ENCODE measurements around the gene DPH3. TPM values are rescaled to one million over a fixed set of nuclear protein-coding genes. Genes with fewer than 3 reads are reported as not detected.

The DPH3 gene
- total and polyA plus RNA-seq, 2 experiments from 2014 or later, result 7.9 to 30.0 TPM

DNA sequence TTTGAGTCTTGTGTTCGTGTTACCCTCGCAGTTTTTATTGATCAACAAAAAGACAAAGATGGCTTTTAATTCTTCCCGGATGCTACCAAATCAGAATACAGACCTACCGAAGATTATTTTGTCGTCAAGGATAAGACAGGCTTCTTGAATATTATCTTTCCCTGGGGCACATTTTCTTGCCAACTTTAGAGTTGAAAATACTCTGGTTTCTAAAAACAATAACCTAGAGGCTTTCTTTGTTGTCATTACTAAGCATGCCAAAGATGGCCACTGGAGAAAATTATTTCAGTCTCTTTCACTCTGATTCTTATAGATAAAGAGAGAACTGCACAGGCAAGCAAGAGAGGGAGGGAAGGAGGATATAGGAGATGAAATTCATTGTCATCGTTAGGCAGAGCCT is 34.1 kb upstream of the DPH3 start:
- DNase-seq (ENCODE audit: low read depth in 1 of 2, low spot score in 1 of 2), result no peak
- TF ChIP-seq, protein P1, sequence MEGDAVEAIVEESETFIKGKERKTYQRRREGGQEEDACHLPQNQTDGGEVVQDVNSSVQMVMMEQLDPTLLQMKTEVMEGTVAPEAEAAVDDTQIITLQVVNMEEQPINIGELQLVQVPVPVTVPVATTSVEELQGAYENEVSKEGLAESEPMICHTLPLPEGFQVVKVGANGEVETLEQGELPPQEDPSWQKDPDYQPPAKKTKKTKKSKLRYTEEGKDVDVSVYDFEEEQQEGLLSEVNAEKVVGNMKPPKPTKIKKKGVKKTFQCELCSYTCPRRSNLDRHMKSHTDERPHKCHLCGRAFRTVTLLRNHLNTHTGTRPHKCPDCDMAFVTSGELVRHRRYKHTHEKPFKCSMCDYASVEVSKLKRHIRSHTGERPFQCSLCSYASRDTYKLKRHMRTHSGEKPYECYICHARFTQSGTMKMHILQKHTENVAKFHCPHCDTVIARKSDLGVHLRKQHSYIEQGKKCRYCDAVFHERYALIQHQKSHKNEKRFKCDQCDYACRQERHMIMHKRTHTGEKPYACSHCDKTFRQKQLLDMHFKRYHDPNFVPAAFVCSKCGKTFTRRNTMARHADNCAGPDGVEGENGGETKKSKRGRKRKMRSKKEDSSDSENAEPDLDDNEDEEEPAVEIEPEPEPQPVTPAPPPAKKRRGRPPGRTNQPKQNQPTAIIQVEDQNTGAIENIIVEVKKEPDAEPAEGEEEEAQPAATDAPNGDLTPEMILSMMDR (IDR thresholded peaks at IDR 0.05; ENCODE audit: low read depth, low read length), result no peak
- Histone ChIP-seq H3K9me3 (ENCODE audit: low read depth) (no peaks in the 10 kb centered on the region), H3K4me3 (no peak overlapping the region), H3K36me3 (no peaks in the 10 kb centered on the region), H3K4me1 (ENCODE audit: low read depth) (peaks cover 36% of the 10 kb centered on the region), H3K27ac (no peak overlapping the region), H3K27me3 (no peaks in the 10 kb centered on the region)

DNA sequence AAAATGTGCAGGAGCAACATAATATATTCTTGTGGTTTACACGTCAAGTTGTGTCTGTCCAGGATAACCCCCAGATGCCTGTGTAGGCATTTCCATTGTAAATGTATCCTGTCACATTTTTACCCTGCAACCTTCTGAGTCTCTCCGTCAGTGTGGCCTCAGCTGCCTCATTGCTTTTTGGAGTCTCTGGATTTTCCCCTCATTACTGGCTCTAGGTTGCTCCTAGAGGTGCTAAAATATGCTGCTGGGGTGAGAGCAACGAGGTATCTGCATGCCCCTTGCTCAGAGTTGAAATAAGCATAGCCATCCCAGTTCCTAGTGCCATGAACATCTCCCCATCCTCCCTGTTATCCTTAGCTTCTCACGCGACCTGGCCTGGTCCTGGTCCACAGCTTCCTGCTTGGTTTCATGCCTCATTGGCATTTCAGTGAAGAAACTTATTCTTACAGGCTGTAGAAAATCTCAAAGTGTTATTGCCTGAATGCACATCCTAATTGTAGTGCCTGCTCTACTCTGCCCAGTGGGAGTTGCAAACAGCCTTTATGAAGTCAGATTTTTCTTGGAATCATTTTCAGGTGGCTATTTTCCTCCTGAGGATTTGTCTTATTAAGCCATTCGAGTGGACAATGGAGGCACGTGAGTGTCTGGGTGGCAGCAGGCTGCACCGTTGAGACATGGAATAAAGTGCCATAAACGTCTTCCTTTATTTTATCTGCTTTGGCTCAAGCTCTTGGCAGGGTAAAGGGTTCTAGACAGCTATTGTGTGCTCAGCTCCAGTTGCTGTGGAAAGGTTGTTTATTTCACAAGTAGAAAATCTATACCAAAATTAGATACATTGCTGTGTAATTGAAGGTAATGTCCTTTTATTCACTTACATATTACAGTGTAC is 33.5 kb upstream of the DPH3 start:
- TF ChIP-seq, protein P1 (IDR thresholded peaks at IDR 0.05; ENCODE audit: low read depth, low read length), result no peak
- no peaks in the 10 kb centered on the region for H3K9me3 ChIP-seq (ENCODE audit: low read depth)
- H3K36me3 ChIP-seq, result no peaks in the 10 kb centered on the region
- H3K27ac ChIP-seq, result no peak overlapping the region
- peaks cover 36% of the 10 kb centered on the region for H3K4me1 ChIP-seq (ENCODE audit: low read depth)
- no peak overlapping the region for H3K4me3 ChIP-seq
- DNase-seq (ENCODE audit: low read depth in 1 of 2, low spot score in 1 of 2), result no peak
- H3K27me3 ChIP-seq, result no peaks in the 10 kb centered on the region

- TF ChIP-seq, protein P1 (IDR thresholded peaks at IDR 0.05; ENCODE audit: low read depth, low read length), result no peak
- H3K27me3 ChIP-seq, result no peaks in the 10 kb centered on the region
- no peak overlapping the region for H3K27ac ChIP-seq
- H3K4me1 ChIP-seq (ENCODE audit: low read depth), result peaks cover 19% of the 10 kb centered on the region
- H3K9me3 ChIP-seq (ENCODE audit: low read depth), result no peaks in the 10 kb centered on the region
- no peaks in the 10 kb centered on the region for H3K36me3 ChIP-seq
- DNase-seq (ENCODE audit: low read depth in 1 of 2, low spot score in 1 of 2), result no peak
- H3K4me3 ChIP-seq, result no peak overlapping the region
Observed at GRCh38 chr3:16295298-16295890, 30.7 kb upstream of the DPH3 start.

- Histone ChIP-seq H3K4me3 (no peak overlapping the region), H3K4me1 (ENCODE audit: low read depth) (peaks cover 19% of the 10 kb centered on the region), H3K36me3 (no peaks in the 10 kb centered on the region), H3K9me3 (ENCODE audit: low read depth) (no peaks in the 10 kb centered on the region), H3K27ac (no peak overlapping the region), H3K27me3 (no peaks in the 10 kb centered on the region)
- no peak for DNase-seq (ENCODE audit: low read depth in 1 of 2, low spot score in 1 of 2)
- TF ChIP-seq, protein P1 (IDR thresholded peaks at IDR 0.05; ENCODE audit: low read depth, low read length), result no peak
Observed at GRCh38 chr3:16294844-16295243, 30.1 kb upstream of the DPH3 start.

DNA sequence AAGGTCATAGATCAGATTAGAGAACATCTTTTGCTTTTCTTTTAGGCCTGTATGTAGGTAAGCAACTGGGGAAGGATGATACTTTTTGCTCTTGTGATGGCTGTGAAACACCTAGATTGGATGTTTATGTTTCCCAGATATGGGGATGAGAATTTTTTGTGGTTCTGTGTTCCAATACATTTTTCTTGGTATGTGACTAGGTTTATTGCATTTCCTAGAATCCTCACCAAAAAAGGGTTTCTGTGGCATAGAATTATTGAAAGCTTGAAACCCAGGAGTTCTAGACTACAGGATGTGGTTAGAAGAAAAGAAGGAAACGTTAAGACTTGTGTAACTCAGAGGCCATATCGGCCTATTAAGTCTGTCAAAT is 26.1 kb upstream of the DPH3 start:
- H3K4me1 ChIP-seq (ENCODE audit: low read depth), result peaks cover 51% of the 10 kb centered on the region
- H3K27ac ChIP-seq, result no peak overlapping the region
- no peaks in the 10 kb centered on the region for H3K9me3 ChIP-seq (ENCODE audit: low read depth)
- no peaks in the 10 kb centered on the region for H3K27me3 ChIP-seq
- no peaks in the 10 kb centered on the region for H3K36me3 ChIP-seq
- H3K4me3 ChIP-seq, result no peak overlapping the region
- peak in 1 of 2 donors; percentile 32 for DNase-seq (ENCODE audit: low read depth in 1 of 2, low spot score in 1 of 2)
- TF ChIP-seq, protein P1 (IDR thresholded peaks at IDR 0.05; ENCODE audit: low read depth, low read length), result no peak

All from cardiac muscle cell (in vitro differentiated cells and primary cell).